ENCODE data around the gene IGF2BP2.

IGF2BP2 gene

DNA sequence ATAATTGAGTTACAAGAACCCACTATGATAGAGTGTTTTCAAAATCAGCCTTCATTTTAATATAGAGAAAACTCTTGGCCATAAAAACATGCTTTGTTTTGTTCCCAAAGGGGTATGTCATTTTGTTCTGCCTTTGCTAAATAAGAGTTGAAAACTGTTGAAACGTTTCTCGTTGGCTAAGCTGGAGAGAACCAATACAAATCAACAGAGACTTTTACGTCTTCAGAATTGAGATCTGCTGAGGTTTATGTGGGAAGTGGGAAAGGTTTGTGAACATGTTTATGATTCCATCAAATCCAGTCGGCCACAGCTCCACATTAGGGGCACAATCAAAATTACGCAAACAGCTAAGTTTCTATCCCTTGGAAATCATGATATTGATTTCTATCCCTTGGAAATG, 102.0 kb downstream of the IGF2BP2 start:
- no peaks in the 10 kb centered on the region for H3K36me3 ChIP-seq

DNA sequence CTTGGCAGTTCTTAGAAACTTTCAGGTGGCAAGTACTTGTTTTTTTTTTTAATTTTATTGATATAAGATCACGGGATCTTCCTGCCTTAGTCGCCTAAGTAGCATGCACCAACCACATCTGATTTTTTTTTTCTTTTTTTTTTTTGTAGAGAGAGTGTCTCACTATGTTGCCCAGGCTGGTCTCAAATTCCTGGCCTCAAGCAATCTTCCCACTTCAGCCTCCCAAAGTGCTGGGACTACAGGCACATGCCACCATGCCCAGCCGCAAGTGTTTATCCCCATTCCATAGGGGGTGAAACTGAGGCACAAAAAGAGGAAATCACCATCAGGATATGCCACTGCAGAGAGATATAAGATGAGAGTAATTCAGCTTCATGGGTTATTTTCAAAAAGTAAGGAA, 102.9 kb downstream of the IGF2BP2 start:
- H3K4me1 ChIP-seq (ENCODE audit: control insufficient read depth in 1 of 2, insufficient read depth in 1 of 2, low read depth in 1 of 2, low read length in 1 of 2) = no peaks in the 10 kb centered on the region
- no peaks in the 10 kb centered on the region for H3K9me3 ChIP-seq
- H3K4me3 ChIP-seq (ENCODE audit: low read depth in 1 of 2, low read length in 1 of 2) = no peak overlapping the region
- no peak overlapping the region for H3K27ac ChIP-seq
- TF ChIP-seq, protein P1, sequence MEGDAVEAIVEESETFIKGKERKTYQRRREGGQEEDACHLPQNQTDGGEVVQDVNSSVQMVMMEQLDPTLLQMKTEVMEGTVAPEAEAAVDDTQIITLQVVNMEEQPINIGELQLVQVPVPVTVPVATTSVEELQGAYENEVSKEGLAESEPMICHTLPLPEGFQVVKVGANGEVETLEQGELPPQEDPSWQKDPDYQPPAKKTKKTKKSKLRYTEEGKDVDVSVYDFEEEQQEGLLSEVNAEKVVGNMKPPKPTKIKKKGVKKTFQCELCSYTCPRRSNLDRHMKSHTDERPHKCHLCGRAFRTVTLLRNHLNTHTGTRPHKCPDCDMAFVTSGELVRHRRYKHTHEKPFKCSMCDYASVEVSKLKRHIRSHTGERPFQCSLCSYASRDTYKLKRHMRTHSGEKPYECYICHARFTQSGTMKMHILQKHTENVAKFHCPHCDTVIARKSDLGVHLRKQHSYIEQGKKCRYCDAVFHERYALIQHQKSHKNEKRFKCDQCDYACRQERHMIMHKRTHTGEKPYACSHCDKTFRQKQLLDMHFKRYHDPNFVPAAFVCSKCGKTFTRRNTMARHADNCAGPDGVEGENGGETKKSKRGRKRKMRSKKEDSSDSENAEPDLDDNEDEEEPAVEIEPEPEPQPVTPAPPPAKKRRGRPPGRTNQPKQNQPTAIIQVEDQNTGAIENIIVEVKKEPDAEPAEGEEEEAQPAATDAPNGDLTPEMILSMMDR (IDR thresholded peaks at IDR 0.05) = no peak
- no peaks in the 10 kb centered on the region for H3K27me3 ChIP-seq
- no peaks in the 10 kb centered on the region for H3K36me3 ChIP-seq

More for the DNA sequence above, 102.0 kb downstream of the IGF2BP2 start:
- Histone ChIP-seq H3K4me3 (ENCODE audit: low read depth in 1 of 2, low read length in 1 of 2) (no peak overlapping the region), H3K27ac (no peak overlapping the region), H3K9me3 (no peaks in the 10 kb centered on the region), H3K4me1 (ENCODE audit: control insufficient read depth in 1 of 2, insufficient read depth in 1 of 2, low read depth in 1 of 2, low read length in 1 of 2) (no peaks in the 10 kb centered on the region), H3K27me3 (no peaks in the 10 kb centered on the region)
- TF ChIP-seq, protein P1 (IDR thresholded peaks at IDR 0.05) = no peak

DNA sequence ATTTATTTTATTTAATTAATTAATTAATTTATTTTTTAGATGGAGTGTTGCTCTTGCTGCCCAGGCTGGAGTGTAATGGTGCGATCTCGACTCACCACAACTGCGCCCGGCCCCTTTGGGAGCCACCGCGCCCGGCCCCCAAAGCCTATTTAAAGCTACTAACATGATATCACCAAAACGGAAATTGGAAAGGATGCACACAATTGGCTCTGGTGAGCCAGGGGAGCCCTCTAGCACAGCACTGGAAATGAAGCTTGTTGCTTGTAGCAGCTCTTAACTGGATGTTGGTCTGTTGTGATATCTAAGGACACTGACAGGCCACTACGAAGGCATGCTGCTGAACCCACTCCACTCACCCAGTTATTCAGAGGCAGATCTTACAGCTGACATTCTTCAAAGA, 104.5 kb downstream of the IGF2BP2 start:
- TF ChIP-seq, protein P1 (IDR thresholded peaks at IDR 0.05) = no peak
- Histone ChIP-seq H3K4me3 (ENCODE audit: low read depth in 1 of 2, low read length in 1 of 2) (no peak overlapping the region), H3K9me3 (no peaks in the 10 kb centered on the region), H3K27me3 (no peaks in the 10 kb centered on the region), H3K36me3 (no peaks in the 10 kb centered on the region), H3K4me1 (ENCODE audit: control insufficient read depth in 1 of 2, insufficient read depth in 1 of 2, low read depth in 1 of 2, low read length in 1 of 2) (no peaks in the 10 kb centered on the region), H3K27ac (no peak overlapping the region)

DNA sequence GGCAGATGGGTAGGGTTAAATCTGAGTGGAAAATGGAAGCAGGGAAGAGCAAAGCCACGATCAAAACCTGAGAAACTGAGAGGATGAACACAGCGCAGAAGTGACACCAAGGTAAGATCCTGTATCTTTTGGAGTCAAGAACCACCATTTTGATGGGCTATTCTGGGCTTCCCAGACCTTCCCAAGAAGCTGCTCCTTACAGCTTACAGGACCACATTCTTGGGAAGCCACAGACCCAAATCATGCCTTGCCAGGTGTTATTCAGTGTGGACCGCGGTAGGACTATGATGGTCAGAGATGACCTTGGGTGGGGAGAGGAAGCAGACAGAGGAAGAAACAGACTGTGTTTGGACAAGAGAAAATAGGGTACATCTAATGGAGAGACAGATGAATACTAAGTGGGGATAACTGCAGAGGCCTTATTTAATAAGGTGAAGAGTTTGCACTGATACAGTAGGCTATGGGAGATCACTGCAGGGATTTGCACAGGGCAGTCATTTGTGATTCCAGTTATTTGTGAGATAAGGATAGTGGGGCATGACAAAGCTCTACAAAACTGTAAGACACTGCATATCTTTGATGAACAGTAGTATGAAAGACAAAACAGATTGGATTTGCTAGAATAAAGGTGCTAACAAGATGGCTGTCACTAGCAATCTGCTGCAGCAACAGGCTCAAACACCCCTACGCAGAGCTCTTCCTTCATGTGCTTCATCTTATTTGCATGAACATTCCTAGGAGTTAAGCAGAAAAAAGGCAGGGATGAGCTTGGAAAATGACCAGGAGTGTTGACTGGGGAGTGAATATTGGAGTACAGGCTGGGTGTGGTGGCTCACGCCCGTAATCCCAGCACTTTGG, 105.9 kb downstream of the IGF2BP2 start:
- Histone ChIP-seq H3K4me1 (ENCODE audit: control insufficient read depth in 1 of 2, insufficient read depth in 1 of 2, low read depth in 1 of 2, low read length in 1 of 2) (no peaks in the 10 kb centered on the region), H3K36me3 (no peaks in the 10 kb centered on the region), H3K27ac (no peak overlapping the region), H3K4me3 (ENCODE audit: low read depth in 1 of 2, low read length in 1 of 2) (no peak overlapping the region), H3K9me3 (no peaks in the 10 kb centered on the region), H3K27me3 (no peaks in the 10 kb centered on the region)
- TF ChIP-seq, protein P1 (IDR thresholded peaks at IDR 0.05) = no peak

DNA sequence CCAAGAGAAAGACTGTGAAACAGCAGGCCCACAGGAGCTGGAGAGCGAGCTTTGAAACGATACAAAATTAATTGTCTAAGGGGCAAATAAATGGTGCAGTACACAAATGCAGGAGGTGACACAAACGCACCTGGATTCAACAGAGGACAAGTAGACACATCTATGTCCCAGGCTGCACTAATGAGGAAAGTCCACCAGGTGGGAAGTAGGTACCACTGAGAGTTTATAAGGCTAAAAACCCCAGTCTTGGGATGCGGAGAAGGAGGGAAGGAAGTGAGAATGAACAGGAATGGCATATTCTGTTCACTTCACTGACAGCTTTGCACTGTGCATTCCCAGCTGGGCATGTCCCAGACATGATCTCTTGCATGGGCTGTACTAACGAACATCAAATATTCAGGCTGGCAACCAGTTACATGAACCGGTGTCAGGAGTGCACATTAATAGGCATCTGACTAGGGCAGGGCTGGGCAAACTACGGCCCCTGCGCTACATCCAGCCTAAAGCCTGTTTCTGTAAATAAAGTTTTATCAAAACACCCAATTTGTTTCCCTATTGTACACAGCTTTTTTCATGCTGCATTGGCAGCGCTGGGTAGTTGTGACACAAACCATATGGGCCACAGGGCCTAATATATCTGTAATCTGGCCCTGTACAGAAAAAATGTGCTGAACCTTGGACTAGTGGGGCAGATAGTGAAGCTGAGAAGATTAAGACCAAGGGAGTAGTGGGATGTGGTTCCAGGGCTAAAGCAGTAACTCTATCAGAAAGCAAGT, 107.0 kb downstream of the IGF2BP2 start:
- Histone ChIP-seq H3K4me1 (ENCODE audit: control insufficient read depth in 1 of 2, insufficient read depth in 1 of 2, low read depth in 1 of 2, low read length in 1 of 2) (peaks cover 0 to 7% of the 10 kb centered on the region in 2 experiments), H3K27me3 (no peaks in the 10 kb centered on the region), H3K27ac (no peak overlapping the region), H3K36me3 (no peaks in the 10 kb centered on the region), H3K4me3 (ENCODE audit: low read depth in 1 of 2, low read length in 1 of 2) (no peak overlapping the region), H3K9me3 (no peaks in the 10 kb centered on the region)
- TF ChIP-seq, protein P1 (IDR thresholded peaks at IDR 0.05) = no peak

Measured in neutrophil (primary cell).